ENCODE measurements around the gene ATP10B. TPM values are rescaled to one million over a fixed set of nuclear protein-coding genes. Genes with fewer than 3 reads are reported as not detected.
"Not testable (repeated sequence)": the region's sequence is repeated elsewhere in the genome, so short reads cannot be mapped to it uniquely, and the experiment has no call there.

The ATP10B gene
- total and polyA plus RNA-seq, 2 experiments from 2014 or later: 0.03 TPM; not detected in 1

GRCh38 chr5:160835818-160836528 is 16.0 kb downstream of the ATP10B start:
- Histone ChIP-seq H3K27me3 (no peaks in the 10 kb centered on the region), H3K4me3 (no peak overlapping the region), H3K9me3 (ENCODE audit: low read depth) (no peaks in the 10 kb centered on the region), H3K4me1 (ENCODE audit: low read depth) (no peaks in the 10 kb centered on the region), H3K27ac (no peak overlapping the region), H3K36me3 (no peaks in the 10 kb centered on the region)
- no peak for TF ChIP-seq CTCF (IDR thresholded peaks at IDR 0.05; ENCODE audit: low read depth, low read length)
- no peak for DNase-seq (ENCODE audit: low read depth in 1 of 2, low spot score in 1 of 2)

GRCh38 chr5:160835376-160835775 is 16.6 kb downstream of the ATP10B start:
- no peaks in the 10 kb centered on the region for H3K27me3 ChIP-seq
- H3K4me3 ChIP-seq: no peak overlapping the region
- TF ChIP-seq CTCF (IDR thresholded peaks at IDR 0.05; ENCODE audit: low read depth, low read length): no peak
- H3K4me1 ChIP-seq (ENCODE audit: low read depth): no peaks in the 10 kb centered on the region
- H3K36me3 ChIP-seq: no peaks in the 10 kb centered on the region
- no peaks in the 10 kb centered on the region for H3K9me3 ChIP-seq (ENCODE audit: low read depth)
- no peak overlapping the region for H3K27ac ChIP-seq
- DNase-seq (ENCODE audit: low read depth in 1 of 2, low spot score in 1 of 2): no peak

DNA sequence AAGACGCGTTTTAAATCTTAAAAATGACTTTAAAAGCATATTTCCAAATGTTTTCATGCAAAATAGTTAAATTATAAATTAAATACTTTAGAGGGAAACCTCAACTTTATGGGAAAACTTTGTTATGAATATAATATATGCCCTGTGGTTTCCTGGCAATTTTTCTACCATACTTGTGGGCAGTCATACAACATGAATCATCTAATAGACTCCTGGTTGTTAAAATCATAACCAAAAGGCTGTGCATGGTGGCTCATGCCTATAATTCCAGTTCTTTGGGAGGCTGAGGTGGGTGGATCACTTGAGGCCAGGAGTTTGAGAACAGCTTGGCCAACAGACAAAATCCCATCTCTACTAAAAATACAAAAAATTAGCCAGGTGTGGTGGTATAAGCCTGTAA is 18.2 kb downstream of the ATP10B start:
- Histone ChIP-seq H3K36me3 (no peaks in the 10 kb centered on the region), H3K4me3 (no peak overlapping the region), H3K27me3 (no peaks in the 10 kb centered on the region), H3K4me1 (ENCODE audit: low read depth) (no peaks in the 10 kb centered on the region), H3K9me3 (ENCODE audit: low read depth) (no peaks in the 10 kb centered on the region), H3K27ac (no peak overlapping the region)
- TF ChIP-seq CTCF (IDR thresholded peaks at IDR 0.05; ENCODE audit: low read depth, low read length): no peak
- no peak for DNase-seq (ENCODE audit: low read depth in 1 of 2, low spot score in 1 of 2)

- DNase-seq (ENCODE audit: low read depth in 1 of 2, low spot score in 1 of 2): no peak
- no peak for TF ChIP-seq CTCF (IDR thresholded peaks at IDR 0.05; ENCODE audit: low read depth, low read length)
- Histone ChIP-seq H3K4me1 (ENCODE audit: low read depth) (no peaks in the 10 kb centered on the region), H3K27ac (no peak overlapping the region), H3K36me3 (no peaks in the 10 kb centered on the region), H3K9me3 (ENCODE audit: low read depth) (no peaks in the 10 kb centered on the region), H3K27me3 (no peaks in the 10 kb centered on the region), H3K4me3 (no peak overlapping the region)
These were observed 20.2 kb downstream of the ATP10B start for GRCh38 chr5:160831801-160832200.

DNA sequence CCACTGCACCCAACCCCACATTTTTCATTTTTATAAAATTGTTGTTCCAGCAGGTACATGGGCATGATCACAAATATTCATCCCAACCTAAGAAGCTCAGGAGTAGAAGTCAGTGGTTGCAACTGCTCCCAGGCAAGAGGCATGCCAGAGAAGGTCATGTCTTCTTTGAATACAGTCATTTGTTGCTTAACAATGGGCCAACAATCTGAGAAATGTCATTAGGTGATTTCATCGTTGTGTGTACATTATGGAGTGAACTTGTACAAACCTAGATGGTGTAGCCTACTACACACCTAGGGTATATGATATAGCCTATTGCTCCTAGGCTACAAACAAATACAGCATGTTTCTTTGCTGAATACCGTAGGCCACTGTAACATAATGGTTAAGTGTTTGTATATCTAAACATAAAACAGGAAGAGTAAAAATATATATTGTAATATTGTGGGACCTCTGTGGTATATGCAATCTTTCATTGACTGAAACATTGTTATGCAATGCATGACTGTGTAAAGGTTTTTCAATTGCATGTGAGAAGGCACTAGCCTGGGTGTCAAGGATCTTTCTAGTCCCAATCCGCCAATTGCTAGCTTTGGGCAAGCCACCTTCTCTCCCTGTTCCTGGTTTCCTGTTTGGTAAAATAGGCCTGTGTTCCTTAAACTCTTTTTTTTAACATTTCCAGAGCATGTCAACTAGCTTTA is 27.6 kb downstream of the ATP10B start:
- Histone ChIP-seq H3K4me3 (no peak overlapping the region), H3K4me1 (ENCODE audit: low read depth) (no peaks in the 10 kb centered on the region), H3K27me3 (no peaks in the 10 kb centered on the region), H3K9me3 (ENCODE audit: low read depth) (no peaks in the 10 kb centered on the region), H3K27ac (no peak overlapping the region), H3K36me3 (no peaks in the 10 kb centered on the region)
- no peak for DNase-seq (ENCODE audit: low read depth in 1 of 2, low spot score in 1 of 2)
- TF ChIP-seq CTCF (IDR thresholded peaks at IDR 0.05; ENCODE audit: low read depth, low read length): no peak

GRCh38 chr5:160812996-160813395 is 39.0 kb downstream of the ATP10B start:
- not testable (repeated sequence) for H3K4me1 ChIP-seq (ENCODE audit: low read depth); H3K4me3 ChIP-seq; H3K9me3 ChIP-seq (ENCODE audit: low read depth); H3K27me3 ChIP-seq; H3K36me3 ChIP-seq; DNase-seq (ENCODE audit: low read depth in 1 of 2, low spot score in 1 of 2); H3K27ac ChIP-seq

All from cardiac muscle cell (in vitro differentiated cells and primary cell).